ENCODE measurements around the gene SETD3.

SETD3 gene

GRCh38 chr14:99408286-99408970 is 72.2 kb downstream of the SETD3 start:
- Mint-ChIP-seq H3K36me3 (ENCODE audit: low read depth) (peaks cover 90% of the 10 kb centered on the region), H3K27ac (no peak overlapping the region), H3K4me1 (ENCODE audit: low read depth) (peaks cover 20% of the 10 kb centered on the region), H3K27me3 (no peaks in the 10 kb centered on the region), H3K4me3 (no peak overlapping the region), H3K9me3 (no peaks in the 10 kb centered on the region)
- intact Hi-C loops (cut with micrococcal nuclease), result no loop called here

- H3K27ac Mint-ChIP-seq, result no peak overlapping the region
- H3K27me3 Mint-ChIP-seq, result no peaks in the 10 kb centered on the region
- H3K36me3 Mint-ChIP-seq (ENCODE audit: low read depth), result peaks cover 90% of the 10 kb centered on the region
- no peak overlapping the region for H3K4me3 Mint-ChIP-seq
- H3K9me3 Mint-ChIP-seq, result no peaks in the 10 kb centered on the region
- intact Hi-C loops (cut with micrococcal nuclease), result no loop called here
- peaks cover 22% of the 10 kb centered on the region for H3K4me1 Mint-ChIP-seq (ENCODE audit: low read depth)
These were observed 73.2 kb downstream of the SETD3 start for GRCh38 chr14:99407416-99407815.

- Mint-ChIP-seq H3K27ac (no peak overlapping the region), H3K36me3 (ENCODE audit: low read depth) (peaks cover 98% of the 10 kb centered on the region), H3K4me1 (ENCODE audit: low read depth) (peaks cover 18% of the 10 kb centered on the region)
These were observed 77.7 kb downstream of the SETD3 start for GRCh38 chr14:99402950-99403349.

GRCh38 chr14:99402285-99402648 is 78.4 kb downstream of the SETD3 start:
- H3K27ac Mint-ChIP-seq, result no peak overlapping the region

More at GRCh38 chr14:99402950-99403349, 77.7 kb downstream of the SETD3 start:
- no peaks in the 10 kb centered on the region for H3K27me3 Mint-ChIP-seq
- no peaks in the 10 kb centered on the region for H3K9me3 Mint-ChIP-seq
- H3K4me3 Mint-ChIP-seq, result no peak overlapping the region
- intact Hi-C loops (cut with micrococcal nuclease), result no loop called here

GRCh38 chr14:99401621-99402284 is 78.9 kb downstream of the SETD3 start:
- H3K9me3 Mint-ChIP-seq, result no peaks in the 10 kb centered on the region
- no peak overlapping the region for H3K27ac Mint-ChIP-seq
- intact Hi-C loops (cut with micrococcal nuclease), result no loop called here
- no peak overlapping the region for H3K4me3 Mint-ChIP-seq
- H3K27me3 Mint-ChIP-seq, result no peaks in the 10 kb centered on the region
- peaks cover 10% of the 10 kb centered on the region for H3K4me1 Mint-ChIP-seq (ENCODE audit: low read depth)
- H3K36me3 Mint-ChIP-seq (ENCODE audit: low read depth), result peaks cover 98% of the 10 kb centered on the region

More at GRCh38 chr14:99402285-99402648, 78.4 kb downstream of the SETD3 start:
- H3K9me3 Mint-ChIP-seq, result no peaks in the 10 kb centered on the region
- no peak overlapping the region for H3K4me3 Mint-ChIP-seq
- intact Hi-C loops (cut with micrococcal nuclease), result no loop called here
- peaks cover 13% of the 10 kb centered on the region for H3K4me1 Mint-ChIP-seq (ENCODE audit: low read depth)
- peaks cover 98% of the 10 kb centered on the region for H3K36me3 Mint-ChIP-seq (ENCODE audit: low read depth)
- no peaks in the 10 kb centered on the region for H3K27me3 Mint-ChIP-seq

- H3K27ac Mint-ChIP-seq, result no peak overlapping the region
These were observed 79.4 kb downstream of the SETD3 start for GRCh38 chr14:99401211-99401610.

DNA sequence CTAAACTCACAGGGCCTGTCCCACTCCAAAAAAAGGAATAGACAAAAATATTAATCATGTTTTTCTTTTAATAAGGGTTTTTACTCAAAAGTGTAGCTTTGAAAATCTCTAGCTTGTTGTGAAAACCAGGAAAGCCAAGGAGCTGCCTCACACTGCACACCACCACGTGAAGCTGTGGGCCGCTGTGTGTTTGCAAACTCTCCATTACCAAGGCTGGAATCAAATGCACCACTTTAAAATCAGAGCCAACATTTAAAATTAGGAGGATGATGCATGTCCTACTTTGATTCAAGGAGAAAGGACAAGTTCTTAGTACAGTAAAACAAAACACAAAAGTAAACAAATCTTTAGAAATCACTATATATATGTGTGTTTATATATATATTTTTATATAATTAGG is 83.0 kb downstream of the SETD3 start:
- intact Hi-C loops (cut with micrococcal nuclease), result no loop called here
- Mint-ChIP-seq H3K9me3 (no peaks in the 10 kb centered on the region), H3K27me3 (no peaks in the 10 kb centered on the region), H3K36me3 (ENCODE audit: low read depth) (peaks cover 94% of the 10 kb centered on the region), H3K4me3 (no peak overlapping the region), H3K4me1 (ENCODE audit: low read depth) (peaks cover 10% of the 10 kb centered on the region), H3K27ac (no peak overlapping the region)

More at GRCh38 chr14:99401211-99401610, 79.4 kb downstream of the SETD3 start:
- no peak overlapping the region for H3K4me3 Mint-ChIP-seq
- H3K36me3 Mint-ChIP-seq (ENCODE audit: low read depth), result peaks cover 98% of the 10 kb centered on the region
- peaks cover 10% of the 10 kb centered on the region for H3K4me1 Mint-ChIP-seq (ENCODE audit: low read depth)
- no peaks in the 10 kb centered on the region for H3K27me3 Mint-ChIP-seq
- no peaks in the 10 kb centered on the region for H3K9me3 Mint-ChIP-seq
- intact Hi-C loops (cut with micrococcal nuclease), result no loop called here

DNA sequence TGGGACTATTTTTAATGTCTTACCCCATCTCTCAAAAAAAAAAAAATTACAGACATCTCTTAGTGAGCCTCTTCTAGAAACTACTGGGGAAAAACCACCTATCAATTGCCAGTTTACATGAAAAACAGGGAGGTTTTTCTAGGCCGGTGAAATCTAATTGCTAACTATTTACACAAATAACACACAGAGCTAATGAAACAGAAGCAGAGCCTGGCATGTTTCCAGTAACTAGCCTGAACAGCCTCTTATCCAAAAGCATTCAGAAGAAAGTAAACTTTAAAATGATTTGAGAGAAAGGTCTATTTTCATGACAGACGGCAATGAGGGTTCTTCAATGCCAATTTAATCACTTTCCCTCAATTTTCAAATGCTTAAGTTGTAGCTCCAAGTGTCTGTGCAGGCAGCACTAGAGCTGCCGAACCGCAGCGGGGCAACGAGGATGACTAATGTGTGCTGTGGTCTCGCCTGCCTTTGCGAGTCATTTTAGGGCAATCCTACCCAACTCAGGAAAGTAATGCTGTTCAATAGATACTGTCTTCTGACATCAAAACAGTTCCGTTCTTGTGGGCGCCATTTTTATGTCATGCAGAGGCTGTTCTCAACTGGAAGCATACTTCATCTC is 84.6 kb downstream of the SETD3 start:
- intact Hi-C loops (cut with micrococcal nuclease), result no loop called here
- Mint-ChIP-seq H3K4me1 (ENCODE audit: low read depth) (no peaks in the 10 kb centered on the region), H3K36me3 (ENCODE audit: low read depth) (peaks cover 79% of the 10 kb centered on the region), H3K4me3 (no peak overlapping the region), H3K9me3 (no peaks in the 10 kb centered on the region), H3K27me3 (no peaks in the 10 kb centered on the region), H3K27ac (no peak overlapping the region)

GRCh38 chr14:99394602-99395156 is 86.0 kb downstream of the SETD3 start:
- H3K9me3 Mint-ChIP-seq, result no peaks in the 10 kb centered on the region
- no peak overlapping the region for H3K4me3 Mint-ChIP-seq
- H3K27me3 Mint-ChIP-seq, result no peaks in the 10 kb centered on the region
- H3K36me3 Mint-ChIP-seq (ENCODE audit: low read depth), result peaks cover 65% of the 10 kb centered on the region
- no peak overlapping the region for H3K27ac Mint-ChIP-seq
- intact Hi-C loops (cut with micrococcal nuclease), result no loop called here
- no peaks in the 10 kb centered on the region for H3K4me1 Mint-ChIP-seq (ENCODE audit: low read depth)

- Mint-ChIP-seq H3K4me3 (no peak overlapping the region), H3K9me3 (no peaks in the 10 kb centered on the region), H3K27ac (no peak overlapping the region), H3K36me3 (ENCODE audit: low read depth) (peaks cover 50% of the 10 kb centered on the region), H3K4me1 (ENCODE audit: low read depth) (no peaks in the 10 kb centered on the region), H3K27me3 (no peaks in the 10 kb centered on the region)
- intact Hi-C loops (cut with micrococcal nuclease), result loop anchor here (1.0 kb wide), 1 partner anchor 22 kb away; no protein-coding TSS in a partner anchor
These were observed 87.5 kb downstream of the SETD3 start for GRCh38 chr14:99393059-99393655.

DNA sequence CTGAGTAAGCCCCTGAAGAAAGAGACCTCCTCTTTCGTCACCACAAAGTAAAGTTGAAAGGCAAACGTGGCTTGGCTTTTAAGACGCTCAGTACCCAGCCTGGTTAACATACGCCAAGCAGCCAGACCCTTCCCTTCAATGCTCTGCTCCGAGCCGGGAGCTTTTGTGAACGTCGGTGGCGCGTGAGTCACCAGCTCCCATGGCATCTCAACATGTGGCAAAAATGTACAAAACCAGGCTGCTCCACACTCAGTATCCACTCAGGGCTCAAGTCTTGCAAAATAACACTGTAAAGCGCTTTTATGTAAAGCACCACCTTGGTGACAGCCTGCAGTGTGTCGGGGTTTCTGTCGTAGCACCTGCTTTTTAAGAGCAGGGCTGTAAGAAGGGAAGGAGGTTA is 89.0 kb downstream of the SETD3 start:
- peaks cover 4% of the 10 kb centered on the region for H3K27me3 Mint-ChIP-seq
- H3K4me1 Mint-ChIP-seq (ENCODE audit: low read depth), result no peaks in the 10 kb centered on the region
- H3K9me3 Mint-ChIP-seq, result peaks cover 9% of the 10 kb centered on the region
- H3K27ac Mint-ChIP-seq, result no peak overlapping the region
- intact Hi-C loops (cut with micrococcal nuclease), result no loop called here
- H3K36me3 Mint-ChIP-seq (ENCODE audit: low read depth), result peaks cover 35% of the 10 kb centered on the region
- H3K4me3 Mint-ChIP-seq, result no peak overlapping the region

DNA sequence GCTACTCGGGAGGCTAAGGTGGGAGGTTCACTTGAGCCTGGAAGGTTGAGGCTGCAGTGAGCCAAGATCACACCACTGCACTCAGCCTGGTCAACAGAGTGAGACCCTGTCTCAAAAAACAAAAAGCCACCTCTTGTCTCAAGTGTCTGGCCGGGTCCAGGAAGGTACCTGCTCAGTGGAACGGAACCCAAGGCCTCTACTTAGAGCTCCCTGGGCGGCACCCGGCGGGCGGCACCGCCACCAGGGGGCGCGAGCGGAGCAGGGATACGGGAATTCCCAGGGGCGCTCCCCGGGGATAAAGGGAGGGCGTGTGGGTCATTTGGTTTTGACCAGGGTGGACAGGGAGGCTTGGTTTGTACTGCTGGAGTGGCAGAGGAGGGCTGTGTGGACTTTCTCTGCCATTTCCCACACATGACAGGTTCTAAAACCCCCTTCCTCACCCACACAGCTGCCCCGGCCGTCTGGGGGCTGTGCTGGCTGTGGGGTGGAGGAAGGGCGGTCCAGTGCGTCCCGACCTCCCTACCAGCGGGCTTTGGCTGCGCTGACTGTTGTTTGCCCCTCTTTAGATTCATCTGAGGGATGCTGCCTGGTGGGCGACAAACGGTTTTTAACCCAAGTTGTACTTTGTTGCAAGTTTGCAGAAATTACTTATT is 91.4 kb downstream of the SETD3 start:
- Mint-ChIP-seq H3K4me3 (no peak overlapping the region), H3K9me3 (peaks cover 9% of the 10 kb centered on the region), H3K36me3 (ENCODE audit: low read depth) (peaks cover 11% of the 10 kb centered on the region), H3K27ac (no peak overlapping the region), H3K27me3 (peaks cover 5% of the 10 kb centered on the region), H3K4me1 (ENCODE audit: low read depth) (no peaks in the 10 kb centered on the region)
- intact Hi-C loops (cut with micrococcal nuclease), result no loop called here

DNA sequence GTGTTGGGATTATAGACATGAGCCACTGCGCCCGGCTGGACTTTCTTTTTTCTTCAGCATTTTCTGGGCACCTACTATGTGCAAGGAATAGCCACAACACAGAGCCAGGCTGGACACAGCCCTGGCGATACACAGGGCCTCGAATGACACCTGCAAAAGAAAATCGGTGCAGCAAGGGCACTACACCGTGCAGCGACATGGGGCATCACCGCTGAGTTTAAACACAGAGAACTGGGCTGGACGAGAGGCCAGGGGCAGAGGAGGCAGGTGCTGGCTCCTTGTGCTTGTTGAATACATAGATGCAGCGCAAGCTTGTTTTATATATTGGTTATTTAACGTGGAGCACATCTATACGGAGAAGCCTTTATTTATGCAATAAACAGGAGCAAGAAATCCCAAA is 92.4 kb downstream of the SETD3 start:
- H3K9me3 Mint-ChIP-seq, result peaks cover 9% of the 10 kb centered on the region
- H3K36me3 Mint-ChIP-seq (ENCODE audit: low read depth), result peaks cover 4% of the 10 kb centered on the region
- no peaks in the 10 kb centered on the region for H3K4me1 Mint-ChIP-seq (ENCODE audit: low read depth)
- no peak overlapping the region for H3K4me3 Mint-ChIP-seq
- H3K27me3 Mint-ChIP-seq, result peaks cover 5% of the 10 kb centered on the region
- intact Hi-C loops (cut with micrococcal nuclease), result no loop called here
- no peak overlapping the region for H3K27ac Mint-ChIP-seq

Measured in dendritic cell treated with granulocyte-macrophage colony-stimulating factor and Interleukin-4, amounts not matched to agents 40 ng/mL and 50 ng/mL, for 4 days (primary cell).